Mammary epithelial cell (primary cell): ENCODE measurements around the gene PIP5KL1.

Experiments used
- CTCF ChIP-seq, 2 donors: IDR thresholded peaks in 1 of 2; conservative IDR thresholded peaks in 1 of 2; 2 replicates each; pipeline ENCODE4 v1.5.1; 2011 to 2012; ENCODE audit warnings: inconsistent platforms in 2 of 2, low read length in 2 of 2, mild to moderate bottlenecking in 2 of 2, control low read depth in 1 of 2, low read depth in 1 of 2; ENCODE audit not compliant: insufficient read depth in 1 of 2; ENCODE audit errors: extremely low read depth in 1 of 2
- EZH2 ChIP-seq: IDR thresholded peaks from 2 replicates; pipeline ENCODE4 v1.6.1; 2012; ENCODE audit warnings: low read length, inconsistent platforms, borderline replicate concordance

GRCh38 chr9:127943731-127944144 is 13.2 kb upstream of the PIP5KL1 start:
- TF ChIP-seq CTCF (conservative IDR thresholded peaks at IDR 0.05 in 1 of 2, IDR thresholded peaks at IDR 0.05 in 1 of 2; ENCODE audit: extremely low read depth in 1 of 2, insufficient read depth in 1 of 2, low read depth in 1 of 2, low read length in 2 of 2) = peak; percentile 81 to 94
- TF ChIP-seq EZH2 = no peak
